Mesenchymal stem cell (in vitro differentiated cells and primary cell): ENCODE data around the gene SCN3B.
A peak's percentile ranks its signal among the peaks of the same experiment; 100 is the strongest.
"Not testable (repeated sequence)": the region's sequence is repeated elsewhere in the genome, so short reads cannot be mapped to it uniquely, and the experiment has no call there.

Experiments used
- DNase-seq: peaks from one replicate; pipeline ENCODE4 v3.0.0-alpha.2; 2013
- H2AFZ ChIP-seq: one replicate; pipeline ENCODE4 v1.6.1; 2013; ENCODE audit warnings: low read depth, mild to moderate bottlenecking, control low read depth, inconsistent platforms, low read length, moderate library complexity
- H2AK5ac ChIP-seq: 2 replicates; pipeline ENCODE4 v1.6.1; 2013; ENCODE audit warnings: low read length, moderate library complexity, mild to moderate bottlenecking, inconsistent platforms; ENCODE audit not compliant: severe bottlenecking
- H2BK120ac ChIP-seq: one replicate; pipeline ENCODE4 v1.6.1; 2013; ENCODE audit warnings: low read depth, mild to moderate bottlenecking, inconsistent platforms, low read length, moderate library complexity
- H2BK12ac ChIP-seq, 2 experiments: one replicate each; pipeline ENCODE4 v1.6.1; 2013; ENCODE audit warnings: inconsistent platforms in 2 of 2, low read length in 2 of 2, mild to moderate bottlenecking in 2 of 2, moderate library complexity in 2 of 2, control low read depth in 1 of 2
- H2BK15ac ChIP-seq: one replicate; pipeline ENCODE4 v1.6.1; 2013; ENCODE audit warnings: mild to moderate bottlenecking, low read depth, inconsistent platforms; ENCODE audit not compliant: poor library complexity, severe bottlenecking
- H2BK5ac ChIP-seq: 2 replicates; pipeline ENCODE4 v1.6.1; 2013; ENCODE audit warnings: low read depth, mild to moderate bottlenecking, low read length, control low read depth, inconsistent platforms; ENCODE audit not compliant: poor library complexity, severe bottlenecking
- H3K14ac ChIP-seq, 2 experiments: one replicate each; pipeline ENCODE4 v1.6.1; 2013; ENCODE audit warnings: inconsistent platforms in 2 of 2, low read length in 2 of 2, control low read depth in 1 of 2, mild to moderate bottlenecking in 1 of 2, moderate library complexity in 1 of 2
- H3K18ac ChIP-seq, 2 experiments: one replicate each; pipeline ENCODE4 v1.6.1; 2013; ENCODE audit warnings: inconsistent platforms in 2 of 2, low read length in 2 of 2, control low read depth in 1 of 2, low read depth in 1 of 2, mild to moderate bottlenecking in 1 of 2
- H3K23ac ChIP-seq, 2 experiments: one replicate each; pipeline ENCODE4 v1.6.1; 2013; ENCODE audit warnings: inconsistent platforms in 2 of 2, low read length in 2 of 2, mild to moderate bottlenecking in 2 of 2, moderate library complexity in 2 of 2, control low read depth in 1 of 2
- H3K27ac ChIP-seq: 2 replicates; pipeline ENCODE4 v1.5.1; 2013; ENCODE audit warnings: mild to moderate bottlenecking, moderate library complexity, low read length, control low read depth, inconsistent platforms; ENCODE audit not compliant: poor library complexity, severe bottlenecking
- H3K27me3 ChIP-seq, 2 experiments: 2 replicates each; pipeline versions ENCODE4 v1.6.1 to v1.7.0; 2013; ENCODE audit warnings: low read length in 2 of 2, mild to moderate bottlenecking in 2 of 2, moderate library complexity in 2 of 2, control low read depth in 1 of 2, inconsistent platforms in 1 of 2; ENCODE audit not compliant: control insufficient read depth in 1 of 2, insufficient read depth in 1 of 2
- H3K36me3 ChIP-seq, 2 experiments: 2 replicates each; pipeline versions ENCODE4 v1.6.1 to v1.7.0; 2013; ENCODE audit warnings: low read length in 2 of 2, control low read depth in 1 of 2, inconsistent platforms in 1 of 2, low read depth in 1 of 2, mild to moderate bottlenecking in 1 of 2; ENCODE audit not compliant: insufficient read depth in 2 of 2, control insufficient read depth in 1 of 2
- H3K4ac ChIP-seq, 2 experiments: one replicate each; pipeline ENCODE4 v1.6.1; 2013; ENCODE audit warnings: inconsistent platforms in 2 of 2, low read length in 2 of 2, mild to moderate bottlenecking in 2 of 2, moderate library complexity in 2 of 2, control low read depth in 1 of 2, low read depth in 1 of 2
- H3K4me1 ChIP-seq: 2 replicates; pipeline ENCODE4 v1.6.1; 2013; ENCODE audit warnings: low read depth, low read length, control low read depth; ENCODE audit not compliant: control insufficient read depth, insufficient read depth
- H3K4me2 ChIP-seq: 2 replicates; pipeline ENCODE4 v1.6.1; 2013; ENCODE audit warnings: low read length, mild to moderate bottlenecking, inconsistent platforms; ENCODE audit not compliant: poor library complexity, severe bottlenecking
- H3K4me3 ChIP-seq, 2 experiments: 2 replicates each; pipeline versions ENCODE4 v1.5.1 to v1.7.0; 2013; ENCODE audit warnings: low read length in 2 of 2, mild to moderate bottlenecking in 2 of 2, control low read depth in 1 of 2, low read depth in 1 of 2; ENCODE audit not compliant: insufficient read depth in 1 of 2
- H3K79me1 ChIP-seq: replicated peaks from 2 replicates; pipeline ENCODE4 v1.6.1; 2013; ENCODE audit warnings: mild to moderate bottlenecking, control low read depth, low read length, inconsistent platforms; ENCODE audit not compliant: poor library complexity, severe bottlenecking
- H3K9ac ChIP-seq: 2 replicates; pipeline ENCODE4 v1.7.0; 2013; ENCODE audit warnings: mild to moderate bottlenecking, low read length, moderate library complexity
- H3K9me3 ChIP-seq: 2 replicates; pipeline ENCODE4 v1.7.0; 2013; ENCODE audit warnings: mild to moderate bottlenecking, low read length; ENCODE audit not compliant: control insufficient read depth
- H4K8ac ChIP-seq: one replicate; pipeline ENCODE4 v1.6.1; 2013; ENCODE audit warnings: inconsistent platforms, mild to moderate bottlenecking, low read length, moderate library complexity
- H4K91ac ChIP-seq: one replicate; pipeline ENCODE4 v1.6.1; 2013; ENCODE audit warnings: mild to moderate bottlenecking, low read length, inconsistent platforms
- WGBS: methylation state at CpG from one replicate; pipeline ENCODE4 v1.1.7; 2013; ENCODE audit warnings: mixed read lengths; 5-methylcytosine and 5-hydroxymethylcytosine counted together

Gene SCN3B

GRCh38 chr11:123665306-123665705 is 10.9 kb upstream of the SCN3B start:
- H3K27me3 ChIP-seq = peaks cover 4 to 35% of the 10 kb centered on the region in 2 experiments
- H3K4me1 ChIP-seq = no peaks in the 10 kb centered on the region
- no CpG with 5 or more reads among the region's 1 CpG for WGBS
- H2BK12ac ChIP-seq = no peak overlapping the region
- no peak overlapping the region for H2AFZ ChIP-seq
- H3K4ac ChIP-seq = no peak overlapping the region
- H3K14ac ChIP-seq = no peak overlapping the region
- H3K4me3 ChIP-seq = no peak overlapping the region
- no peak overlapping the region for H3K4me2 ChIP-seq
- no peak overlapping the region for H4K91ac ChIP-seq
- H3K79me1 ChIP-seq = no peaks in the 10 kb centered on the region
- no peak overlapping the region for H4K8ac ChIP-seq
- H2BK15ac ChIP-seq = no peak overlapping the region
- H3K36me3 ChIP-seq = no peaks in the 10 kb centered on the region
- H3K9me3 ChIP-seq = no peaks in the 10 kb centered on the region
- DNase-seq = no peak
- H2BK120ac ChIP-seq = no peak overlapping the region
- no peak overlapping the region for H3K9ac ChIP-seq
- H3K18ac ChIP-seq = no peak overlapping the region
- H2BK5ac ChIP-seq = no peak overlapping the region
- no peak overlapping the region for H3K27ac ChIP-seq
- H3K23ac ChIP-seq = no peak overlapping the region
- H2AK5ac ChIP-seq = no peak overlapping the region

GRCh38 chr11:123659965-123660364 is 5.5 kb upstream of the SCN3B start:
- not testable (repeated sequence) for H2AFZ ChIP-seq, H3K36me3 ChIP-seq, H3K79me1 ChIP-seq, H2AK5ac ChIP-seq, DNase-seq, H3K23ac ChIP-seq, H2BK12ac ChIP-seq, H3K27ac ChIP-seq, H3K14ac ChIP-seq, H3K18ac ChIP-seq, H2BK5ac ChIP-seq, H4K91ac ChIP-seq, H3K9me3 ChIP-seq, H3K4ac ChIP-seq, H2BK15ac ChIP-seq, H2BK120ac ChIP-seq, H3K4me1 ChIP-seq, H4K8ac ChIP-seq, H3K4me3 ChIP-seq, H3K4me2 ChIP-seq, H3K9ac ChIP-seq
- WGBS = no CpG with 5 or more reads among the region's 3 CpGs
- peaks cover 6 to 53% of the 10 kb centered on the region in 2 experiments for H3K27me3 ChIP-seq

GRCh38 chr11:123659311-123659710 is 4.9 kb upstream of the SCN3B start:
- Histone ChIP-seq H2BK5ac (no peak overlapping the region), H3K79me1 (no peaks in the 10 kb centered on the region), H3K27ac (no peak overlapping the region), H3K4ac (no peak overlapping the region), H3K27me3 (peaks cover 6 to 49% of the 10 kb centered on the region in 2 experiments), H2BK120ac (no peak overlapping the region), H4K91ac (no peak overlapping the region), H3K36me3 (no peaks in the 10 kb centered on the region), H2BK12ac (no peak overlapping the region), H3K4me3 (no peak overlapping the region), H3K23ac (peak overlapping the region in 1 of 2 experiments; percentile 5), H3K9ac (no peak overlapping the region), H2AFZ (no peak overlapping the region), H2AK5ac (no peak overlapping the region), H4K8ac (no peak overlapping the region), H2BK15ac (no peak overlapping the region), H3K14ac (no peak overlapping the region), H3K4me1 (peaks cover 6% of the 10 kb centered on the region), H3K18ac (no peak overlapping the region), H3K4me2 (no peak overlapping the region), H3K9me3 (no peaks in the 10 kb centered on the region)
- WGBS = 28% methylated on average over 2 of the region's 2 CpGs
- DNase-seq = no peak

GRCh38 chr11:123653827-123654565 is 428 bp downstream of the SCN3B start:
- H2BK5ac ChIP-seq = no peak overlapping the region
- no peaks in the 10 kb centered on the region for H3K9me3 ChIP-seq
- no peak overlapping the region for H4K8ac ChIP-seq
- H3K36me3 ChIP-seq = no peaks in the 10 kb centered on the region
- peaks cover 15 to 70% of the 10 kb centered on the region in 2 experiments for H3K27me3 ChIP-seq
- 1% methylated on average over 49 of the region's 64 CpGs for WGBS
- H2AFZ ChIP-seq = peak overlapping the region; percentile 93
- H2BK15ac ChIP-seq = no peak overlapping the region
- peak overlapping the region; percentile 62 to 80 for H3K4me3 ChIP-seq
- H2BK120ac ChIP-seq = no peak overlapping the region
- no peak overlapping the region for H4K91ac ChIP-seq
- no peak overlapping the region for H2AK5ac ChIP-seq
- H3K79me1 ChIP-seq = no peaks in the 10 kb centered on the region
- H3K23ac ChIP-seq = no peak overlapping the region
- H3K14ac ChIP-seq = no peak overlapping the region
- no peak overlapping the region for H2BK12ac ChIP-seq
- no peak overlapping the region for H3K9ac ChIP-seq
- no peak overlapping the region for H3K18ac ChIP-seq
- H3K4me1 ChIP-seq = peaks cover 15% of the 10 kb centered on the region
- peak; percentile 60 for DNase-seq
- H3K27ac ChIP-seq = no peak overlapping the region
- peak overlapping the region; percentile 100 for H3K4me2 ChIP-seq
- no peak overlapping the region for H3K4ac ChIP-seq
